Measurements from ENCODE around the gene GLTP. TPM values are rescaled to one million over a fixed set of nuclear protein-coding genes. Genes with fewer than 3 reads are reported as not detected.
"Not testable (repeated sequence)": the region's sequence is repeated elsewhere in the genome, so short reads cannot be mapped to it uniquely, and the experiment has no call there.

GLTP gene
- polyA plus RNA-seq, 1 donor from 2014 or later, result 47.8 TPM

DNA sequence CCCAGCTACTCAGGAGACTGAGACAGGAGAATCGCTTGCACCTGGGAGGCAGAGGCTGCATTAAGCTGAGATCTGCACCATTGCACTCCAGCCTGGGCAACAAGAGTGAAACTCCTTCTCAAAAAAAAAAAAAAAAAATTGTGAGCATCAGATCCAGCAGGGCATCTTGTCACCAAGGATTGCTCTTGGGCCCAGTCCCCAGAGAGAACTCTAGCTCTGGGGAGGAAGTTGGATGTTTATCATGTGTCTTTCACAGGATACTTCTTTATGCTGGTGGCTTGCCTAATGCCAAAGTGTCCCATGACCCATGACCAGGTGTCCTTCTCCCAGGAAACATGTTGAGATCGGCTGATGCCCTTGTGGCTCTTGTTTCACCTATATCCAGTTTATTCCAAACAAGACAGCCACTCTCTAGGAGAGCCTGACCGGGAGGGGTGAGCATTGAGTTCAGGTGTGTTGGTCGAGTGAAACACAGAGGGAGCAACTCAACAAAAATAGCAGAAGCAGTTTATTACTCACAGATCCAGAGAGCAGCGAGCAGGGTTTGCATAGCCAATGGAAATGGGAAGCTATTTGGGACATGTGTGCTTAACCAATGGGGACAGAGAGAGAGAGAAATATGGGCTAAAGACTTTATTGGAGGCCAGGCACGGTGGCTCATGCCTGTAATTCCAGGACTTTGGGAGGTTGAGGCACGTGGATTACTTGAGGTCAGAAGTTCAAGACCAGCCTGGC lies 13.1 kb upstream of the GLTP start:
- Mint-ChIP-seq H3K4me3 (peak overlapping the region in 2 of 4 donors; percentile 65 to 69), H3K9me3 (no peaks in the 10 kb centered on the region), H3K36me3 (peaks cover 4% of the 10 kb centered on the region), H3K27ac (peak overlapping the region in 1 of 3 donors; percentile 93), H3K4me1 (peaks cover 37% of the 10 kb centered on the region in 3 donors), H3K27me3 (peaks cover 1% of the 10 kb centered on the region)

DNA sequence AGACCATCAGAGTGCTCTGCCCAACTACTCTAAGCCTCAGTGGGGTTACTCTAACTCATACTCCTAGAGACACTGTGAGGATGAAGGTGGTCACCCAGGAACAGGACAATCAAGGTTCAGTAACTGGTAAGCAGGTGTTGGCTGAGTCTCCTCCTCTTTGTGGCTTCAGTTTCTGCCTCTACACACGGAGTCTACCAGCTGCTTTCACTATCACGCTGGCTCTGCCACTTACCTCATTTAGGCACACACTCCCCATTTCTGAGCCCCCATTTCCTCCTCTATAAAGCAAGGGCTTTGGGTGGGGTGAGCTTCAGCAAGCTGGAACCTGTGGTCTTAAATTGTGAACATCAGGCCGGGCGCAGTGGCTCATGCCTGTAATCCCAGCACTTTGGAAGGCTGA lies 12.4 kb upstream of the GLTP start:
- H3K4me3 Mint-ChIP-seq, result peak overlapping the region in 3 of 4 donors; percentile 65 to 72 (median 69)
- peak overlapping the region in 1 of 3 donors; percentile 93 for H3K27ac Mint-ChIP-seq
- H3K27me3 Mint-ChIP-seq, result peaks cover 1% of the 10 kb centered on the region
- no peaks in the 10 kb centered on the region for H3K9me3 Mint-ChIP-seq
- peaks cover 41 to 44% (median 41%) of the 10 kb centered on the region in 3 donors for H3K4me1 Mint-ChIP-seq
- peaks cover 4% of the 10 kb centered on the region for H3K36me3 Mint-ChIP-seq

DNA sequence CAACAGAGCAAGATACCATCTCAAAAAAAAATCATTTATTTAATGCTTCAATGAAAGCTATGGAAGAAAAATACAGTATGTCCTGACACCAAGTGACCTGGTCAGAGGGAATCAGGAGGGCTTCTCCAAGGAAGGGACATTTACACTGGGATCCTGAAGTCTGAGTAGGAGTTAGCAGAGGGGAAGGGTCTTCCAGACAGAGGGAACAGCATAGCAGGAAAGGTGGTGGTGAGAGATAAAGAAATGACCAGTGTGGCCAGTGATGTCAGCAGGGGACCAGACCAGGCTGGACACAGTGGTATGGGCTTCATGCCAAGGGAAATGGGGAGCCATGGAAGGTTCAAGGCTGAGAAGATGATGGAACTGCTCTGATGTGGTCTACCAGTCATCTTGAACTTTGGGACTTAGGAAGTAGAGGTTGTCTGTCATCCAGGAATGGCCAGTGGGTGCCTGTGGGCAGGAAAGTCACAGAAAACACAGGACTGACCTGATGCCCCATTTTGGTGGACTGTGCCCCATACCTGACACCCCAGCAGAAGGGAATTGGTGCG lies 11.9 kb upstream of the GLTP start:
- H3K9me3 Mint-ChIP-seq, result no peaks in the 10 kb centered on the region
- peaks cover 4% of the 10 kb centered on the region for H3K36me3 Mint-ChIP-seq
- peaks cover 1% of the 10 kb centered on the region for H3K27me3 Mint-ChIP-seq
- H3K4me3 Mint-ChIP-seq, result peak overlapping the region in 3 of 4 donors; percentile 69 to 85 (median 72)
- H3K27ac Mint-ChIP-seq, result peak overlapping the region in 1 of 3 donors; percentile 93
- peaks cover 41 to 48% (median 44%) of the 10 kb centered on the region in 3 donors for H3K4me1 Mint-ChIP-seq

GRCh38 chr12:109891731-109892130 lies 11.4 kb upstream of the GLTP start:
- Mint-ChIP-seq H3K27ac (peak overlapping the region in 1 of 3 donors; percentile 93), H3K4me1 (peaks cover 41 to 48% (median 44%) of the 10 kb centered on the region in 3 donors), H3K4me3 (peak overlapping the region in 2 of 4 donors; percentile 69 to 85)
- not testable (repeated sequence) for H3K36me3 Mint-ChIP-seq, H3K27me3 Mint-ChIP-seq, H3K9me3 Mint-ChIP-seq

DNA sequence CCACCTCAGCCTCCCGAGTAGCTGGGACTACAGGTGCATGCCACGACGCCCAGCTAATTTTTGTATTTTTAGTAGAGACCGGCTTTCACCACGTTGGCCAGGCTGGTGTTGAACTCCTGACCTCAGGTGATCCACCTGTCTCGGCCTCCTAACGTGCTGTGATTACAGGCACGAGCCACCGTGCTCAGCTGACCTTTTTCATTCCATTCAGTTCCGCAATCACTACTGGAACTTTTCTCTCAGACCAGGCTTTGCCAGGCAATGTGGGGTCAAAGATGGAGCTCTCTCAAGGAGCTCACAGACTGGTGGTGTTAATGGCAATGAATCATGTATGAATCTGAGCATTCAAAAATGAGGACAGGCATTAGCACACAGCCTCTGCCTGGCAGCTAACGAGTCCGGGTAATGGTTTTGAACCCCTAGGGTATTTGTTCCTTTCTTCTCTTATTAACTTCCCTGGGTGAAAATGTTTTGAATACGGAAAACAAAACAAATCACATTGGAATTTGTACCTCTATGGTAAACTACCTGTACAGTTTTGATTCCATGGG lies 10.4 kb upstream of the GLTP start:
- Mint-ChIP-seq H3K36me3 (peaks cover 4% of the 10 kb centered on the region), H3K4me1 (peaks cover 41 to 48% (median 44%) of the 10 kb centered on the region in 3 donors), H3K9me3 (no peaks in the 10 kb centered on the region), H3K4me3 (peak overlapping the region in 1 of 4 donors; percentile 61), H3K27me3 (peaks cover 1% of the 10 kb centered on the region), H3K27ac (peak overlapping the region; percentile 35 to 73 (median 47))

DNA sequence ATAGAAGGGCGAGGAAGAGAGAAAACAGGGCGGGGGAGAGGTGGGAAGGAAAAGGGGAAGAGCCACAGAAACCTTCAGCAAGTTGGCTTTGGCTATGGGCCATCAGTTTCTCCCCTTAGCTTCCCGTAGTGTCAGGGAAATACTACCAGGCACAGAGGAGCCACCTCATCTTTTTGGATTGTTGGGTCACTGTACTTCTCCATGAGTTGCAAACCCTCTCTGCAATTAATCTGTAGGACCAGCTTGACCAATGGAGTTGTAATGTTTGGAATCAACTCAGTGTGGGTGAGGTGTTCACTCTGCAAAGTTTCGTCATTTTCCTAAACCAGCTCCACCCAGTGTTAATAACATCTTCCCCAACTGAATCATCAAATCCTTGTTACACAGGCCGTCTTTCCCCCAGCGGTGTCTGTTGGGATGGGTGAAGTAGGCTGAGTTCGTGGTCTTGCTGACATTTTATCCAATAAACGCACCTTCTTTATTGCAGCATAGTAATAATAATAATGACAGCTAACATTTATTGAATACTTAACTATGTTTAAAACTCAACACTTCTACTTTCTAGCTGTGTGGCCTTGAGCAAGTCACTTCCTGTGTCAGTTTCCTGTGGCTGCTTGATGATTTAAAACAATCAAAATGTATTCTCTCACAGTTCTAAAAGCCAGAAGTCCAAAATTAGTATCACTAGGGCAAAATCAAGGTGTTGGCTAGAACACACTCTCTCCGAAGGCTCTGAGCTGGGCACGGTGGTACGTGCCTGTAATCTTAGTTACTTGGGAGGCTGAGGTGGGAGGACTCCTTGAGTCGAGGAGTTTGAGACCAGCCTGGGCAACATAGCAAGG lies 8.1 kb upstream of the GLTP start:
- Mint-ChIP-seq H3K9me3 (no peaks in the 10 kb centered on the region), H3K27me3 (peaks cover 1% of the 10 kb centered on the region), H3K4me3 (peak overlapping the region; percentile 64 to 84 (median 80)), H3K27ac (peak overlapping the region; percentile 88 to 94 (median 94)), H3K36me3 (peaks cover 3% of the 10 kb centered on the region), H3K4me1 (peaks cover 38 to 45% (median 39%) of the 10 kb centered on the region in 3 donors)

GRCh38 chr12:109885616-109886015 lies 5.3 kb upstream of the GLTP start:
- Mint-ChIP-seq H3K9me3 (no peaks in the 10 kb centered on the region), H3K27me3 (no peaks in the 10 kb centered on the region), H3K4me3 (peak overlapping the region in 1 of 4 donors; percentile 23), H3K36me3 (no peaks in the 10 kb centered on the region), H3K4me1 (peaks cover 18 to 33% (median 22%) of the 10 kb centered on the region in 3 donors), H3K27ac (peak overlapping the region in 2 of 3 donors; percentile 39 to 48)

- Mint-ChIP-seq H3K27me3 (no peaks in the 10 kb centered on the region), H3K4me3 (peak overlapping the region in 1 of 4 donors; percentile 47), H3K4me1 (peaks cover 15 to 32% (median 22%) of the 10 kb centered on the region in 3 donors), H3K9me3 (no peaks in the 10 kb centered on the region), H3K36me3 (no peaks in the 10 kb centered on the region), H3K27ac (no peak overlapping the region)
Measured at GRCh38 chr12:109883461-109883860, 3.1 kb upstream of the GLTP start.

GRCh38 chr12:109881752-109882151 lies 1.4 kb upstream of the GLTP start:
- Mint-ChIP-seq H3K4me1 (peaks cover 14 to 33% (median 20%) of the 10 kb centered on the region in 3 donors), H3K27ac (peak overlapping the region in 1 of 3 donors; percentile 52), H3K36me3 (no peaks in the 10 kb centered on the region), H3K27me3 (no peaks in the 10 kb centered on the region), H3K9me3 (no peaks in the 10 kb centered on the region), H3K4me3 (peak overlapping the region in 3 of 4 donors; percentile 8 to 89 (median 84))

DNA sequence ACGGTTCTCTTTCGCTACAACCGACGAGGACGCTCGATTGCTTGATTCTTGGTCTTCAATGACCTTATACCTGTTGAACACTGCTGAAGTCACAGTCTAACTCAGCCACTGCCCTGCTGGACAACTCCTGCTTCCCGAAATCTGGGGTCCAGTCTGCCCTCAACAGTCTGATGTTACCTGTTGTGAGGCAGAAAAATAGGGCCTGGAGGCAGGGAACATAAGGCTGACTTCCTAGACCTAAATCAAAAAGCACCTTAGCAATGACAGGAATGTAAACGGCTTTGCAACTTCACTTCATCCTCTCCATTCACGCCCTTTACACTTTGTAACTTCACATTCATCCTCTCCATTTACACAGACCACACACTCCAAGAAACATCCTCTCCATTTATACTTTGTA lies 597 bp upstream of the GLTP start:
- Mint-ChIP-seq H3K27ac (peak overlapping the region; percentile 70 to 94 (median 81)), H3K9me3 (no peaks in the 10 kb centered on the region), H3K4me3 (peak overlapping the region; percentile 79 to 89 (median 86)), H3K36me3 (peaks cover 2% of the 10 kb centered on the region), H3K4me1 (peaks cover 15 to 35% (median 27%) of the 10 kb centered on the region in 3 donors), H3K27me3 (no peaks in the 10 kb centered on the region)

DNA sequence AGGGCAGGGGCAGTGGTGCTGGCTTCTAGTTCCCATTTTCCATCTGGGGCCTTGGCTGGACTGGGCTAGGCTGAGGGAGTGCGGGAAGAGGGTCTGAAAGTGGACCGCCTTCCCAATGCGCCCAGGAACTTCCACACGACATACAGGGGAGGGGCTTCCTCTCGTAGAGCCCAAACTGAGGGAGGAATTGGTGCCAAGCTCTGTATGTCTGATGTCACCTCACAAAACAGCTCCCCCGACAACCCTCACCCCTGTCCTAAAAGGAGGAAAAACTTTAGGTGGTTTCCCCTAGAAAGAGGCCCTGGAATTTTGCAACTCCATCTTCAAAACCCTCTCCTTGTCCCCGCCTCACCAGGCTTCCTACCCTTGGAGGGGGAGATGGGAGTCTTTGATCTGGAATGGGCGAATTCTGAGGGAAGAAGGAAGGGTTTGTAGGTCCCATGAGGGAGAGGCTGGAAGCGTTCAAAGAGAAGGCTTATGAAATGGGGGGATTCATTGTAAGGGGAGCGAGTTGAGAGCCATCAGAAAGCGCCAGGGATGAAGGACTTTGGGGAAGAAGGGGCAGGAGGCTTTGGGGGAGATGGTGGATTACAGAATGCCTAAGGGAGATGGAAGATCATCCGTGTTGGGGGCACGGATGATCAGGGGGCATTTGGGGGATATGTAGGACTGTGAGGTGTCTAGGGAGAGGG lies 844 bp downstream of the GLTP start:
- no peaks in the 10 kb centered on the region for H3K9me3 Mint-ChIP-seq
- no peaks in the 10 kb centered on the region for H3K27me3 Mint-ChIP-seq
- peak overlapping the region; percentile 86 to 97 (median 92) for H3K4me3 Mint-ChIP-seq
- H3K27ac Mint-ChIP-seq, result peak overlapping the region; percentile 80 to 98 (median 89)
- peaks cover 2% of the 10 kb centered on the region for H3K36me3 Mint-ChIP-seq
- peaks cover 26 to 47% (median 34%) of the 10 kb centered on the region in 3 donors for H3K4me1 Mint-ChIP-seq

DNA sequence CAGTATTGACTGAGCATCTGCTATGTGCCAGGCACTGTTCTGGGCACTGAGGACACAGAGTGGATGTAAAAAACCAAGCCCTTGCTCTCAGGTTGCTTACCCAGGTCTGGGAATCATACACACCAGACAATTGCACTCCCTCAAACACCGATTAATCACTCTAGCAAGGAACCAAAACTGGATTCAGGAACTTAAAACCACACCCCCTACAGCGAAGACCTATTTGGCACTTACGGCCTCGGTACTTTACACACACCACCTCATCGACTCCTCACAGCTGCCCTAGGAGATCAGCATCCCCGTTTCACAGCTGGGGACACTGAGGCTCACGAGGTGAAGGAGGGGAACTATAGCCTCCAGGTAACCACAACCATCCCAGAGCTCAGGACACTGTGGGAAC lies 1.6 kb downstream of the GLTP start:
- peak overlapping the region in 2 of 3 donors; percentile 89 to 98 for H3K27ac Mint-ChIP-seq
- peaks cover 26 to 47% (median 34%) of the 10 kb centered on the region in 3 donors for H3K4me1 Mint-ChIP-seq
- peak overlapping the region; percentile 79 to 97 (median 88) for H3K4me3 Mint-ChIP-seq
- H3K9me3 Mint-ChIP-seq, result no peaks in the 10 kb centered on the region
- no peaks in the 10 kb centered on the region for H3K27me3 Mint-ChIP-seq
- peaks cover 2% of the 10 kb centered on the region for H3K36me3 Mint-ChIP-seq

- H3K4me1 Mint-ChIP-seq, result peaks cover 26 to 47% (median 34%) of the 10 kb centered on the region in 3 donors
- peak overlapping the region in 3 of 4 donors; percentile 86 to 97 (median 87) for H3K4me3 Mint-ChIP-seq
- peak overlapping the region in 2 of 3 donors; percentile 89 to 98 for H3K27ac Mint-ChIP-seq
Measured at GRCh38 chr12:109878247-109878625, 2.1 kb downstream of the GLTP start.

More at GRCh38 chr12:109878247-109878625, 2.1 kb downstream of the GLTP start:
- no peaks in the 10 kb centered on the region for H3K27me3 Mint-ChIP-seq
- H3K9me3 Mint-ChIP-seq, result no peaks in the 10 kb centered on the region
- peaks cover 2% of the 10 kb centered on the region for H3K36me3 Mint-ChIP-seq
